ENCODE data around the gene PARP15.
"Not testable (repeated sequence)": the region's sequence is repeated elsewhere in the genome, so short reads cannot be mapped to it uniquely, and the experiment has no call there.

Gene PARP15

DNA sequence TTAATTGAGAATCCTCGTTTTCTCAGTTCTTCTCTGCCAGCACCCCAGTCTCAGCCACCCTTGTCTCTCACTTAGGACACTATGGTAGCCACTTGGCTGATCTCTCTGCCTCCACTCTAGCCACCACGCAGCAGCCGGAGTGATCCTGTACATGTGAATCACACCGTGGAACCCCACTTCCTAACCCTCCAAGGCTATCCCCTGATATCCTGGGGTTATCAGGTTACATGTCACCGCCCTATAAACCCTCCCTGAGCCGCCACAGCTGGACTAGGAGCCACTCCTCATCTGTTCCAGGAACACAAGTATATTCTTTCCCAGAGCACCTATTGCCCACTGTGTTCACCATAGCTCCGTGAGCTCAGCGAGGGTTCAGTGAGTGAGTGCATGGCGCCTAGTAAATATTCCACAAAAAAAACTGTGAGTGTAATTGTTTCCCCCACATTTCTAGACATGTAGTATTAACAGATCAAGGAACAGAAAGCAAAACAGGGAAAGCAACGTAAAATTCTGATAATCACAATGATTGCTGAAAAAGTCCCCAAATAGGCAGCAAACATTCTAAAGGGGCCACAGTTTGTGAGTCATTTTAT is 102.5 kb downstream of the PARP15 start:
- TF ChIP-seq, protein P1, sequence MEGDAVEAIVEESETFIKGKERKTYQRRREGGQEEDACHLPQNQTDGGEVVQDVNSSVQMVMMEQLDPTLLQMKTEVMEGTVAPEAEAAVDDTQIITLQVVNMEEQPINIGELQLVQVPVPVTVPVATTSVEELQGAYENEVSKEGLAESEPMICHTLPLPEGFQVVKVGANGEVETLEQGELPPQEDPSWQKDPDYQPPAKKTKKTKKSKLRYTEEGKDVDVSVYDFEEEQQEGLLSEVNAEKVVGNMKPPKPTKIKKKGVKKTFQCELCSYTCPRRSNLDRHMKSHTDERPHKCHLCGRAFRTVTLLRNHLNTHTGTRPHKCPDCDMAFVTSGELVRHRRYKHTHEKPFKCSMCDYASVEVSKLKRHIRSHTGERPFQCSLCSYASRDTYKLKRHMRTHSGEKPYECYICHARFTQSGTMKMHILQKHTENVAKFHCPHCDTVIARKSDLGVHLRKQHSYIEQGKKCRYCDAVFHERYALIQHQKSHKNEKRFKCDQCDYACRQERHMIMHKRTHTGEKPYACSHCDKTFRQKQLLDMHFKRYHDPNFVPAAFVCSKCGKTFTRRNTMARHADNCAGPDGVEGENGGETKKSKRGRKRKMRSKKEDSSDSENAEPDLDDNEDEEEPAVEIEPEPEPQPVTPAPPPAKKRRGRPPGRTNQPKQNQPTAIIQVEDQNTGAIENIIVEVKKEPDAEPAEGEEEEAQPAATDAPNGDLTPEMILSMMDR (IDR thresholded peaks at IDR 0.05; ENCODE audit: low read depth, low read length): no peak
- peak overlapping the region; percentile 85 to 90 for H3K4me3 ChIP-seq (replicated peaks in 1 of 2; ENCODE audit: low read depth in 2 of 2, low read length in 2 of 2)
- peak in 1 of 2 donors; percentile 28 for DNase-seq (ENCODE audit: low read depth in 2 of 2)

DNA sequence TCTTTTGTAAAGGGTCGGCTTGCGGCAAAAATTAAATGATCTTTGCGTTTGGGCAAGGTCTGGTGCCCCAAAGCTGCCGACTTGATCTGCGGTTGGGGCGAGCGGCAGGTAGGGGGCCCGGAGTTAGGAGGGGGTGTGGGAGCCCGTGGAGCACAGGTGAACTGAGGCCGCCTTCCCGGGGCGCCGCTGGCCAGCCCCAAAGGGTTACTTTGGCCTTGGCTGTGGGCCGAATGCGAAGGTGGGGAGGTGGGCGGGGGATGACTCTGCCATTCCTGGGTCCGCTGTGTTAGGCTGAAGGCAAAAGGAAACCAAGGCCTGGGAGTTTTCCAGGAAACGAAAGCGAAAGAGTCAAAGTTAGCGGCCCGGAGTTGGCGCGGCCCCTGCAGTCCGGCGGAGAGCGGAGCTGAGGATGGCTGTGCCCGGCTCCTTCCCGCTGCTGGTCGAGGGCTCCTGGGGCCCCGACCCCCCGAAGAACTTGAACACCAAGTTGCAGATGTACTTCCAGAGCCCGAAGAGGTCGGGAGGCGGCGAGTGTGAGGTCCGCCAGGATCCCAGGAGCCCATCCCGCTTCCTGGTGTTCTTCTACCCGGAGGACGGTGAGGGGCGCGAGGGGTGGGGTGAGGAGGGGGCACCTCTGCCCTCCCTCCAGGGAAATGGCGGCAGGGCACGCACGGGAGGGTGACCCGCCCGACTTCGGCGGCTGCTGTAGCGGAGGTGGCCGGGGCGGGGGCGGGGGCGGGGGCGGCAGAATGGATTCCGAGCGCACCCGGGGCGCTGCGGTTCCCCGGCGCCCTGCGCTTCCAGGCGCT is 103.2 kb downstream of the PARP15 start, which contains the start of gene PARP14:
PARP14 (plus strand) TSS at position 365 of the 809 bp plus-strand sequence; CDS start at position 410, 45 bp downstream.
- H3K4me3 ChIP-seq (replicated peaks in 1 of 2; ENCODE audit: low read depth in 2 of 2, low read length in 2 of 2): peak within 1 kb of the TSS; percentile 85 to 90
- DNase-seq (ENCODE audit: low read depth in 2 of 2): peak; percentile 72 to 78
- TF ChIP-seq, protein P1 (IDR thresholded peaks at IDR 0.05; ENCODE audit: low read depth, low read length): peak; percentile 3

DNA sequence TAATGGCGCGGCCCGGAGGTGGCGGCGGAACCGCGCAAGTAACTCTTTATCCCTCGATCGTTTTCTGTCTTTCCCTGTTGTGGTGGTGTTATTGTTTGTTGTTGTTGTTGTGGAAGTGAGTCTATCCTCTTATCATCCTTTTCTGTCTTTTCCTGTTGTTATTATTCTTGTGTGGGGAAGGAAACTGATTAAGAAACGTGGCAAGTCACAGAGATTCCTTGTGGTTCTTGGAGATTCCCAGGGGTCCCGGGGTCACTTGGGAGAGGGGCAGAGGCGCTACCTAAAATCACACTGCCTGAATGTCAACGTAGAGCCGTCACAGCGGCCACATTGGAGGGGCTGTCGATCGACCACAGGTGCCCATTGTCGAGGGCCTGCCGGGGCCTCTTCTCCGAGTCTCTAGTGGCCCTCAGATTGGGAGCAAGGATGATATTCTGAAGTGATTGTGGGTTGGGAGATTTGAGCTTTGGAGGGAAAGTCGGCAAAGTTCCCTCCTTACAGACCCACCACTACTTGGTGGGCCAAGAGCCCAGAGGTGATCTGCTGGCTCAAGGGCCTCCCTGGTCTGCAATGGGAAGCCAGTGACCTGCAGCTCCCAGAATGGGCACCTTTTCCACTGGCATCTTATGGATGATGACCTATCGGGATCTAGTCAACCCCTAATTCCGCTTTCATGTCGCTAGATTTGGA is 104.0 kb downstream of the PARP15 start:
- DNase-seq (ENCODE audit: low read depth in 2 of 2): peak in 1 of 2 donors; percentile 12
- peak overlapping the region; percentile 85 to 90 for H3K4me3 ChIP-seq (replicated peaks in 1 of 2; ENCODE audit: low read depth in 2 of 2, low read length in 2 of 2)
- TF ChIP-seq, protein P1 (IDR thresholded peaks at IDR 0.05; ENCODE audit: low read depth, low read length): no peak

DNA sequence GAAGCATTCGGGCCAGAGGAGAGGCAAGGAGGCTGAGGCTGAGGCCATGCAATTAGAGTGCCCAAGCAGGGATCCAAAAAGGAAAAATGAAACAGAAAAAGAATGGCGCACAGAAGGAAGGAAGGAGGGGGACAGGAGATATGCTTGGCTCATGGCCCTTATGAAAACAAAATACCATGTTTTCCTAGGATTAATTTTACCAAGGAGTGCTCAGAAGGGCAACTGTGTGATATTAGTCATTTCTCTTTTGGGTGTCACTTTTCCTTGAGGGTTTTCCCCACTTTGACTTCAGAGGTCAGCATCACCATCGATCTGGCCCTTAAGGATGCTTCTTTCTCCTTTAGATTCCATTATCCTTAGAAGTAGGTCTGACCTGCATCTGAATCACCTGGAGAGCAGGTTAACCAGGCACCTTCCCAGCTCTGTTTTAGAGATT is 104.5 kb downstream of the PARP15 start:
- no peak for DNase-seq (ENCODE audit: low read depth in 2 of 2)
- H3K4me3 ChIP-seq (replicated peaks in 1 of 2; ENCODE audit: low read depth in 2 of 2, low read length in 2 of 2): peak overlapping the region in 1 of 2 donors; percentile 85

DNA sequence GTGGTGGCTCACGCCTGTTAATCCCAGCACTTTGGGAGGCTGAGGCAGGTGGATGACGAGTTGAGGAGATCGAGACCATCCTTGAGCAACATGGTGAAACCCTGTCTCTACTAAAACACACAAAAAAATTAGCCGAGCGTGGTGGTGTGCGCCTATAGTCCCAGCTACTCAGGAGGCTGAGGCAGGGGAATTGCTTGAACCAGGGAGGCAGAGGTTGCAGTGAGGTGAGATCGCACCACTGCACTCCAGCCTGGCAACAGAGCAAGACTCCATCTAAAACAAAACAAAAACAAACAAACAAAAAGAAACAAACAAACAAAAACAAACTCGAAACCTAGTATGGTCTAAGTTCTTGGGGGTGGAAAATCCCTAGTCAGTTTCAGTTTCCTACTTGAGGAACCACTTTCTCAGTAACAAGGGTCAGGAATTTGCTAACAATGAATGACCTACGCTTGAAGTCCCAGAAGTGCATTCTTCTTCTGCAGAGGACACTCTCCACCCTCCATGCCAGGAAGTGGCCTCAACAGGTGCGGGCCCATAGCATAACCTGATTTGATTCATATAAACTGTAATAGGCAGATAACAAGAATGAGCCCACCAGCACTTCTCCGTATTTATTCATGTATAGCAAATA is 105.4 kb downstream of the PARP15 start:
- not testable (repeated sequence) for H3K4me3 ChIP-seq (replicated peaks in 1 of 2; ENCODE audit: low read depth in 2 of 2, low read length in 2 of 2); DNase-seq (ENCODE audit: low read depth in 2 of 2)

More for the DNA sequence above, 104.5 kb downstream of the PARP15 start:
- TF ChIP-seq, protein P1 (IDR thresholded peaks at IDR 0.05; ENCODE audit: low read depth, low read length): no peak

DNA sequence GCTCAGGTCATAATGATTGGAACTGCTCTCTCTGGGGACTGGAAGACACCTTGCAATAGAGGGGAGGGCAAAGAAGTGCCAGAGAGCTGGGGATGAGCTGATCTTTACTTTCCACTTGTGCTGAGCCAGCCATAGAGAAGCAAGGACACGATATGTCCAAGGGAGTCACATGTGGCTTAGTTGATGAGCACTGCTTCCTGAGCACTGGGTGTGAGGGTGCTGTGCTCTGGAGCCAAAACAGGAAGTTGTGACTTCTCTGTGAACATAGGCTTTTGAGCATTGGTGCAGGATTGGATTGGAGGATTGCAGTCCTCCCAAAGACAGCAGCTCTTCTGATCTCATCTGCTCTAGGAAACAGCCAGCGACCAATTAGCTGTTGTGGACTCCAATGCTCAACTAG is 109.8 kb downstream of the PARP15 start:
- TF ChIP-seq, protein P1 (IDR thresholded peaks at IDR 0.05; ENCODE audit: low read depth, low read length): no peak

More for the DNA sequence above, 109.8 kb downstream of the PARP15 start:
- no peak for DNase-seq (ENCODE audit: low read depth in 2 of 2)
- no peak overlapping the region for H3K4me3 ChIP-seq (replicated peaks in 1 of 2; ENCODE audit: low read depth in 2 of 2, low read length in 2 of 2)
